Kidney glomerular epithelial cell (primary cell): ENCODE measurements around the gene TMEM8B.

ENCODE experiments used
- DNase-seq: peaks from one replicate; lab custom pipeline; 2025; lab: John Stamatoyannopoulos, UW

TMEM8B gene, protein sequence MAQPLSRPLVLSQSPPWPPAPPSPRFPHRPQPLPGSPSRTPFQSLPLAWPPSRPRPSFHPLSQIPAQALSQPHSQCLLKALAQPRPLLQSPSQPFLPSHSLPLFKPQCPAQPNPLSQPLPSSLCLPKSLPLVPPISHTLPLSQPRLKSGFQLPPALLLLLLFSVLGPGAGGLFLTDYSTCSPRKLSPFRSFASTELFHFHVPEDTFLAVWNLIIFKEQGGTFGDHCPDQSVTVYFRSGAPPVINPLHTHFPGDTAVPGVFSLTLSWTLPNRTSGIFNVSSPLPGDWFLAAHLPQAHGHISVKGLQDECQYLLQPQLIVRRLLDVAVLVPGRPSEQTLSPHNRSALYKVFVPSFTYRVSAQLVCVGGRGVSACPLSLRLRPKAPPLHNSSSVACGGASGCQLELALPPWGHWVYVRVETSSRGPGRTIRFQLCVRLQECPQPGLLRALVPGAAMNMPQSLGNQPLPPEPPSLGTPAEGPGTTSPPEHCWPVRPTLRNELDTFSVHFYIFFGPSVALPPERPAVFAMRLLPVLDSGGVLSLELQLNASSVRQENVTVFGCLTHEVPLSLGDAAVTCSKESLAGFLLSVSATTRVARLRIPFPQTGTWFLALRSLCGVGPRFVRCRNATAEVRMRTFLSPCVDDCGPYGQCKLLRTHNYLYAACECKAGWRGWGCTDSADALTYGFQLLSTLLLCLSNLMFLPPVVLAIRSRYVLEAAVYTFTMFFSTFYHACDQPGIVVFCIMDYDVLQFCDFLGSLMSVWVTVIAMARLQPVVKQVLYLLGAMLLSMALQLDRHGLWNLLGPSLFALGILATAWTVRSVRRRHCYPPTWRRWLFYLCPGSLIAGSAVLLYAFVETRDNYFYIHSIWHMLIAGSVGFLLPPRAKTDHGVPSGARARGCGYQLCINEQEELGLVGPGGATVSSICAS

GRCh38 chr9:35829084-35829763, at the start of gene TMEM8B:
Gene TMEM8B (plus strand): TSS chr9:35829228. CDS start chr9:35829448, 220 bp downstream.
- DNase-seq, result peak; percentile 66

DNA sequence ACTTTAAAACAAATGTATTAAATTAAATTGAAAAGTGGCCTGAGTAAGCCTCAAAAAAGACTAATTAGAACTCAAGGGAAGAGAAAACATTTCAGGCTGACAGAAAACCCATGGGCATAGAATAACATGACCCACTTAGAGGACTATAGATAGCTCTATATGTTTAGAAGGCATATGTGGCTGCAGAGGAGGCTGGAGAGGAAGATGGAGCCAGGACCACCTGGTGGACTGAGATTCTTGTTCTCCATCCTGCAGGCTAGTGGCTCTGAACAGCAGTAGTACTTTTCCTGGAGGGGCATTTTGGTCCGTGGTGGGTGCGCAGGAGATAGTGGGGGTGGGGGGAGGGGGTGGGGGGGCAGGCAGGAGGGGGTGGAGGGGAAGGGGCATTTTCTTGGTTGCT, 48.0 kb upstream of the TMEM8B start:
- no peak for DNase-seq

DNA sequence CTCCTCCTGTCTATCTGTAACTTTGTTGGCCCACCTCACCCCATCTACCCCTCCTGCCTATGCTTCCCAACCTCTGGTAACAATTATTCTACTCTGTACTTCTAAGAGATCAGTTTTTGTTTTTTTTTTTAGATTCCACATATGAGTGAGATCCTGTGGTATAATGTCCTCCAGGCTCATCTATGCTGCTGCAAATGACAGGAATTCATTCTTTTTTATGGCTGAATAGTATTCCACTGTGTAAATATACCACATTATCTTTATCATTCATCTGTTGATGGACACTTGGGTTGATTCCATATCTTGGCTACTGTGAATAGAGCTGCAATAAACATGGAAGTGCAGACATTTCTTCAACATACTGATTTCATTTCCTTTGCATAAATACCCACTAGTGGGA, 45.6 kb upstream of the TMEM8B start:
- DNase-seq, result no peak

DNA sequence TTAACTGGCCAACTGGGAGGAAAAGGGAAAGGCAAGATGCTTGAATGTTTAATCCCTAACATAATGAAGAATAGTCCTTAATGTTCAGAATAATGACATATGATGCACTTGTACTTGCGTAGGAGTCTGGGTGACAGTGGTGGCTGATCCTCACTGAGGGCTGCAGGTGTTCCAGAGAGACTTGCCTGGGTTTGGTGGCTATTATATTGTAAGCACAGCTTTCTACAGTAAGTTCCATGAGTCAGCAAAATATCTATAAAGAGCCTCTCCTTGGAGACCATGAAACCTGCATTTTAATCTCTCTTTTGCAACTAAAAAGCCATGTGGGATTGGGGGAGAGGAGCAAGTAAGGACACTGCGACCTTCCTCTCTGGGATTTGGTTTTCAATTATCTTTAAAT, 39.5 kb upstream of the TMEM8B start:
- DNase-seq, result no peak

- DNase-seq, result no peak
Measured at GRCh38 chr9:35790025-35790384, 39.0 kb upstream of the TMEM8B start.

GRCh38 chr9:35790385-35791296, 38.4 kb upstream of the TMEM8B start:
- peak; percentile 78 for DNase-seq

DNA sequence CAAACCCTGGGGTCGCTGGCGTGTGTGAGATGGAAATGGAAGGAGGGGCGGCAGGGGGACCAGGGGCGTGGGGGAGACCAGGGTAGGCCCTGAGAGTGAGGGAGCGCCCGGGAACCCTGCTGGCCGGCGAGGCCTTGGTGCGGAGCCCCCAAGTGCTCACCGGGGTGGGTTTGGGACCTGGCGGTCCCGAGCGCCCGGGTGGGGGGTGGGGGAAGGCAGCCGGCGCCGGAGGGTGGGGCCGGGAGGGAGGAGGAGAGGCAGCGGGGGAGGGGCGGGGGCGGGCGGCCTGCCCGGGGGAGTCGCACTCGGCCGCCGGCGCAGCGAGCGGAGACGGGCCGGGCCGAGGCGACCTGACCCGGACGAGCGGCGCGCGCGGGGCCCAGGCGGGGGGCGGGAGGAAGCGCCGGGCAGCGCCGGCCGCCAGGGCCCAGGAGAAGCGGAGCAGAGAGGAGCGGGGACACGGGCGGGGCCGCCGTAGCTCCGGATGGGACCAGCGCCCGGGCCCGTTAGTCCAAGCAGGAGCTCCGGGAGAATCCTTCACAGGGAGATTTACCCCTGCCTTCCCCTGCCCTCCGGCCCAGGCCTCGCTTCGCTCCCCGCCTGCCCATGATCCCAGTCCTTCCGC, 37.6 kb upstream of the TMEM8B start, which contains the start of gene NPR2:
TSS of gene NPR2 (plus strand) at position 295 of the 625 bp plus-strand sequence. CDS start 818 bp downstream, outside the sequence.
- peak; percentile 5 for DNase-seq

GRCh38 chr9:35792024-35792813, 36.8 kb upstream of the TMEM8B start:
- no peak for DNase-seq

DNA sequence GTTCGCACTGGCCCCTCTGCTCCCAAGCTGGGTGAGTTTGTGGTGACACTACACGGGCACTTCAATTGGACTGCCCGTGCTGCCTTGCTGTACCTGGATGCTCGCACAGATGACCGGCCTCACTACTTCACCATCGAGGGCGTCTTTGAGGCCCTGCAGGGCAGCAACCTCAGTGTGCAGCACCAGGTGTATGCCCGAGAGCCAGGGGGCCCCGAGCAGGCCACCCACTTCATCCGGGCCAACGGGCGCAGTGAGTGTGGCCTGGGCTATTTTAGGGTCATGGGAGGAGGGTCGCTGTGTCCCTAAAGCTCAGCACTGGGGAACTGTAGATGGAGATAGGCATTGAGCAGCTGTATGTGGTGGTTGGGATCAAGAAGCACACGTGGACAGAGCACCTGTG, 36.2 kb upstream of the TMEM8B start:
- no peak for DNase-seq

DNA sequence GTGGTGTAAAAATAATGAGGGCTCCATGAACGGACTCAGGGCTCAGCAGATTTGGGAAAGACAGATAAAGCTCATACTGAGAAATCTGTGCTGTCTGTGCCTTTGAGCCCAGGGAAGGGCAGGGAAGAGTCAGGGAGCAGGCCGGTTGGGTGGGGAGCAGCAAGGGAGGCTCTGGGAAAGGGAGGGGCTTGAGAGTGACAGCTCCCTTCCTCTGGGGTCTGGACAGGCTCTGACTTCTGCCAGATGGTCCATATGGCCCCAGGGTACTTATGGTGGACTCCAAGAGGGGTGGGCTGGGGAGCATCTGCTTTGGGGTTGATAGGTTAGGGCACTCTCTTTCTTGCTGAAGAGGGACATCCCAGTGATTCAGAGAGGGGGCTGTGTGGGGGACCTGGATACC, 35.6 kb upstream of the TMEM8B start:
- no peak for DNase-seq

DNA sequence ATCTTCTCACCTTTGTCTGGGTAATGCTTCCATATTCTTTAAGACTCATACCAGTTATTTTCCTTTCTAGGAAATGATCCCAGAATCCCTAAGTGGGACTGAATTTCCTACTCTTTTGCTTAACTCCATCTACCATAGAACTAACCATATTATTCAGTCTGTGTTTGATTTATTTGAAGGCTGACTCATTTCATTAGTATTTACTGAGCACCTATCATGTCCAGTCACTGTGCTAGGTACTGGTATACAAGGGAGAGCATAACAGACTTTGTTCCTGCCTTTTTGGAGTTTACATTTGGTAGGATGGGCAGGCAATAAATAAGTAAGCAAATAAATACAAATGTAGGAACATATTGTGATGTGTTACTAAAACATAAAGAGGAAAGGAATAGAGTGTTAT, 33.3 kb upstream of the TMEM8B start:
- peak; percentile 9 for DNase-seq

DNA sequence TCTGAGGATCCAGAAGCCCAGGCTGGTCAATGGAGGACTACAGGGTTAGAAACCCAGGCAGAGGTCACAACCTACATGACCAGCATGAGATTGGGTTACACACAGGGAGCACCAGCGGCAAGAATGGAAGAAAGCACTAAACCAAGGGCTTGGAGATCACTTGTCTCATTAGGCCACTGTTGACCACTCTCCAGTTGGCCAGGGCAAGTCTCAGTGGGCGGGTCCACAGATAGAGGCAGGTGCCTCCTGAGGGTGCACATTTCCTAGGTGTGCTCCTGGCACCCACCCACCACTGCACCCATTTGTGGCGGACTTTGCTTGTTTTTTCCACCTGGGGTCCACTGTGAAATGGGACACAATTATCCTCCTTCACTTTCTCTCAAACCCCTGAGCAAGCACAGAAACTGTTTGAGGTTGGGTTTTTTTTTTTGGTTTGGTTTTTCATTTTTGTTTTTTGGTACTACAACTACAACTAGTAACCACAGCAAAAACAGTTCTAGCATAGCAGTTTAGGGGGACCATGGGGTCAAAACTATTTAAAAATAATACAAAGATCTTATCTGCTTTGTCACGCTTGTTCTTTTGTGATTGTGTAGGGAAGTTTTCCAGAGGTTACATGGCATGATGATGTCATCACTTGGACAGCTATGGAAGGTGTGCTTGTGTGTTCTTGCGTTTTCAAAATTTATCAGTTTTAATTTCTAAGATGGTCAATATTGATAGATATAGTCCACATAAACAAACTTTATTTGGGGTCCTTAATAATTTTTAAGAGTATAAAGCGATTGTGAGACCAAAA, 31.5 kb upstream of the TMEM8B start:
- peak; percentile 5 for DNase-seq

DNA sequence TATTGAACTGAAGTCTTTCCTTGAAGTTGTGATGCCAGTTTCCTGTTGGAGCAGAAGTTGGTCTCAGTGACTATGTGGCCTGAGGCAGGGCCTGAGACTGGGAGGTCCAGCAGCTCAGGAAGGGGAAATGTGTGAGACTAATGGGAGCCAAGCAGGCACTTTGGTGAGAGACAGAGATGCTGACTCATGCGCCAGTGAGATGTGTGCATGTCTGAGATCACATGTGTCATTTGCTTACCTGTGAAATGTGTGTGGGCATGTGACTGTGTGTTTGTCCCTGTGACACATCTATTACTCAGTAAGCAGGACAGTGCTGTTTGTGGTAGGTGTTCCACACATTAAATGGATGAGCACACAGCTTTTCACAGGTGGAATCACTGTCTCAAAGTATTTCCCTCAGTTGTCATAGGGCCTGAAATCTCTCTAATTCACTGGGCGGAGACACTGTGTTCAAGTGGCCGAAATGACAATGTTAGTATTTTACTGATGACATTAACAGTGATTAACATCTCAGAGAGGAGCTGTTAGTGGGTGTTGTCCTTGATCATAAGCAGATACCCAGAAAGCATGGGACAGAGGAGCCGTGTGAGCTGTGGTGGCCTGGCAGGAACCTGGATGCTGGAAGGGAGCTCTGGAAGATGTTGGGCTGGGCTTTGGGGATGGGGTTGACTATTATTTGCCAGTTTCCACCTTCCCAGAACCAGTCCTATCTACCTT, 30.2 kb upstream of the TMEM8B start:
- peak; percentile 37 for DNase-seq

GRCh38 chr9:35800530-35800929, 28.5 kb upstream of the TMEM8B start:
- DNase-seq, result no peak

GRCh38 chr9:35801328-35802128, 27.5 kb upstream of the TMEM8B start:
- no peak for DNase-seq

DNA sequence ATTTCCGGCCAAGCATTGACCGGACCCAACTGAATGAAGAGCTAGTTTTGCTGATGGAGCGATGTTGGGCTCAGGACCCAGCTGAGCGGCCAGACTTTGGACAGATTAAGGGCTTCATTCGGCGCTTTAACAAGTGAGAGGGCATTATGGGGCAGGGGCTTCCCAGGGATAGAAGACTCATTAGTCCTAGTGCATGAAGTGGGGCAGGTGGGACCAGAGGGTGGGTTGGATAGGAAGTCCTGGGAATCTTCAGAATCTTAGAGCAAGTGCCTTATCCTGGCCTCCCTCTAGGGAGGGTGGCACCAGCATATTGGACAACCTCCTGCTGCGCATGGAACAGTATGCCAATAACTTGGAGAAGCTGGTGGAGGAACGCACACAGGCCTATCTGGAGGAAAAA, 22.9 kb upstream of the TMEM8B start:
- no peak for DNase-seq

- DNase-seq, result no peak
Measured at GRCh38 chr9:35808433-35808832, 20.6 kb upstream of the TMEM8B start.

GRCh38 chr9:35810122-35810521, 18.9 kb upstream of the TMEM8B start:
- DNase-seq, result no peak
